NCI-H1092 treated with DMSO at 0.1 percent for 48 hours (cell line): Measurements from ENCODE around the gene JAKMIP2.
"Not testable (repeated sequence)": the region's sequence is repeated elsewhere in the genome, so short reads cannot be mapped to it uniquely, and the experiment has no call there.

Source experiments
- DNase-seq: peaks from one replicate; lab custom pipeline; 2025; lab: John Stamatoyannopoulos, UW

Gene JAKMIP2

DNA sequence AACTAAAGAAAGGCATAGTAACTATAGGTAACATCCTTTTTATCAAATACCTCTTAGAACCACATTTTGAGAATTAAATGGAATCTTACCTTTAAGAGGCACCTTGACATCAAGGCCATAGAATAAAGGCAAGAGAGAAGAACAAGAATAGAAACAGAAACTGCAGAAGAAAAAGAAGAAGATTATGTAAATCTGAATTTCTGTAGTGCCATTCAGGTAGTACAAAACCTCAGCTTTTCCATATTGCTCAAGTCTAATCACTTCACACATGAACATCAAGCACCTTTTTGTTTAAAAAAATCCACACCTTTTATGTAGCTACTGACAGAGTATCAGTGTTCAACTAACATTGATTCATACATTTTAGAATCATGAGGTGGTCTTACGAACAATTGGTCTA is 180.9 kb downstream of the JAKMIP2 start:
- no peak for DNase-seq

DNA sequence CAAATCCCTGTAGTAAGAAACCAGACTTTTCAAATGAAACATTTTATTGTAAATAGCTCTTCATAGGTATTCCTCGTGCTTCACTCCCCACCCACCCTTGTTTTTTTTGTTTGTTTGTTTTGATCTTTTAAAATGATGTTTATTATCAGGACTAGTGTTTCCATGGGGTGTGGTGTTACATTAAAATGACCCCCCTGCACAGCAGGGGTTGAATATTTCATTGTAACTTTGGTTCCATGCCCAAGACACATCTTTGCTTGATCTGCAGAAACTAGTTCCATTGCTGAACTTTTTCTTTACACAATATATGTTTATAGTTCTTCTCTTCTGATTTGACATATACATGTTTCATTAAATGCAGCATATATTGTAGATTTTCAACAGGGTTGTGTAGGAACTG is 191.4 kb downstream of the JAKMIP2 start:
- DNase-seq = no peak

DNA sequence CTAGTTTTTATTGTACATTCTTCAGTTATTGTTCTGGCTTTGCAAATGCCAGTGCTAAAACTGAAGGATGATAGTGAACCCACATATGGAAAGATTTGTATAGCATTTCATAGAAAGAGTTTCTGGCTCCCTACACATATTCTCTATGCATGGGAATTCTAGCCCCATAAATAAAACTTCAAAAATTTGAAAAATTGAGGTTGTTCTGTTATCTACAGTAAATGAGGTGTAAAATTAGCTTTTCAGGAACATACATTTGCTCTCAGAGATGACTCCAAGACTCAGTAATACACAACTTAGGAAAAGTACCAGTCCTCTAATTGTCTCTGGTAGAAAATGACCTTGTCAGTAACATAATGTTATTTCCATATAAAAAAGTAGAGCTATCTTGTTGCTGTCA is 192.4 kb downstream of the JAKMIP2 start:
- no peak for DNase-seq

DNA sequence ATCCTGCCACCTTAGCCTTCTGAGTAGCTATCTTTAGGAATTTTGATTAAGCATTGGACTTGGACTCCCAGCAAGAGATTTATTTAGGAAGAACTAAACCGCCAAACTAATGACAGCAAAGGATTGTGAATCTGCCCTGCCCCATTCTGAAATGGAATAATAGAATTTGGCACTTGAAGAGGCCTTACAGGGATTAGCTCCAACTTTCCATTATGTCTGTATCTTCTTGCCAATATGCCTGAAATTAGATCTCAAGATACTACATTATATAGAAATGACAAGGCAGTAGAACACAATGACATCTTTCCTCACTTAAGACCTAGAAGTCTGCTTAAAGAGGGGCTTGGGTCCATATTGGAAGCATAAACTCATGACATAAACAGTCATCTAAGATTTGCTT is 195.7 kb downstream of the JAKMIP2 start:
- DNase-seq = no peak

DNA sequence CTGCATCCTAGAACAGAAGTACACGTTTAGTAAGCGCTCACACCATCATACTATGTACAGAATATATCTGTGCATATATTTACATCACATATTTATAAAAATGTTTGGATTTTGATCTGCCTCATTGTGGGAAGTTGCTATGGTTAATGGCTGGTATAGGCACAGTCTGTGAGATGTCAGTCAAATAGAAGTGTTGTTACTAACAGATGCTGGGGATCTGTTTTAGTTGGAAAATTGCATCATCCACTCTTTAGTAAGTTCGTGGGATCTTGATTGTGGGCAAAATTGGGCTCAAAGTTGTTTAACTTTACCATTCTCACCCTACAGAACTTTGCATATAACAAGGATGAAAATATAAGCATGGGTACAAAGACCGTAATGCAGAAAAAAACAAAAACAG is 196.3 kb downstream of the JAKMIP2 start:
- no peak for DNase-seq

DNA sequence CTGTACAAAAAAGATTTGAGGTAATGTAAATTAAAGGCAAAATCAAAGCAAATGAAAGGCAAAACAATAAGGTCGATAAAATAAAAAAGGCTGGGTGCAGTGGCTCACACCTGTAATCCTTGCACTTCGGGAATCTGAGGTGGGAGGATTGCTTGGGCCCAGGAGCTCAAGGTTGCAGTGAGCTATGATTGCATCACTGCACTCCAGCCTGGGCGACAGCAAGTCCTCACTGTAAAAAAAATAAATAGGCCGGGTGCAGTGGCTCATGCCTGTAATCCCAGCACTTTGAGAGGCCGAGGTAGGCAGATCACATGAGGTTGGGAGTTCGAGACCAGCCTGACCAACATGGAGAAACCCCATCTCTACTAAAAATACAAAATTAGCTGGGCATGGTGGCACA is 200.3 kb downstream of the JAKMIP2 start:
- not testable (repeated sequence) for DNase-seq

DNA sequence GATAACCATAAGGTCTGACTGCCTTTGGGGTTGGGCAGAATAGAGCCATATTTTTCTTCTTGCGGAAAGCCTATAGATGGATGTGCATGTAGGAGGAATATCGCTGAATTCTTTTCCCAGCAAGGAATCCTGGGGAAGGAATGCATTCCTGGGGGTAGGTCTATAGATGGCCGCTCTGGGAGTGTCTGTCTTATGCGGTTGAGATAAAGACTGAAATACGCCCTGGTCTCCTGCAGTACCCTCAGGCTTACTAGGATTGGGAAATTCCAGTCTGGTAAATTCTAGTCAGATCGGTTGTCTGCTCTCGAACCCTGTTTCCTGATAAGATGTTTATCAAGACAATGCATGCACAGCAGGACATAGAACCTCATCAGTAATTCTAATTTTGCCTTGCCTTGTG is 202.1 kb downstream of the JAKMIP2 start:
- DNase-seq = not testable (repeated sequence)

DNA sequence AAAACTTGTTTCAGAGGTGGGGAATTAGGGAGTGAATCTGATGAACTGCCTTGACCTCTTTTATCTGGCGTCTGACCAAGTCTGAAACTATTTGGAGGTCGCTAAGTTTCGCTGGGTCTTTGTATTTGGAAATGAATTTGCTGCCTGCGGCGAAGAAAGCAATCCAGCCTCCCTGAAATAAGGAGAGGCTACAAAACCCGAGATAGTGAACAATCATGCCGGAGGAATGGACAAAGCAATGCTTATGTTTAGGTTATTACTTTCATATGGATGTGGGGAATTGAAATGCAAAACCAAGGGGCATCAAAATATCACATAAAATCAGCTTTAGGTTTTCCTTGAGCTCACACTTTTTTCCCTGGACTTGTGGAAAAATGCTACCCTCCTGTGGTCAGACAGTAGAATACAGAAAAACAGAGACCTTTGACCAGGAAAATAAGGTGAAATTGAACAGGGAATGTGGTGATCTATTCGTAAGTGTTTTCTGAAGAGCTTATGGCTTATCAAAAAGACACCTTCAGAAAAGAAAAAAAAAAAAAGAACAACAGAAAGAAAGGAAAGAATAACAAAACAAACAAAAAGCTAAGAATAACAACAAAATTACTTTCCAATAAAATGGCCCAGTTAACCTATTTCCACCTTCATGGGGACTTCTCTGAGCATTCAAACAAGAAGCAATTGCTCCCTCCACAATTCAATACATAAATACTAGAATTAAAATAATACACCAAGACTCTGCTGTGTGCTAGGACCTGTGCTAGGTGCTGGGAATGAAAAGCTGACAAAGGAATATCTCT is 204.1 kb downstream of the JAKMIP2 start:
- DNase-seq = peak; percentile 32

DNA sequence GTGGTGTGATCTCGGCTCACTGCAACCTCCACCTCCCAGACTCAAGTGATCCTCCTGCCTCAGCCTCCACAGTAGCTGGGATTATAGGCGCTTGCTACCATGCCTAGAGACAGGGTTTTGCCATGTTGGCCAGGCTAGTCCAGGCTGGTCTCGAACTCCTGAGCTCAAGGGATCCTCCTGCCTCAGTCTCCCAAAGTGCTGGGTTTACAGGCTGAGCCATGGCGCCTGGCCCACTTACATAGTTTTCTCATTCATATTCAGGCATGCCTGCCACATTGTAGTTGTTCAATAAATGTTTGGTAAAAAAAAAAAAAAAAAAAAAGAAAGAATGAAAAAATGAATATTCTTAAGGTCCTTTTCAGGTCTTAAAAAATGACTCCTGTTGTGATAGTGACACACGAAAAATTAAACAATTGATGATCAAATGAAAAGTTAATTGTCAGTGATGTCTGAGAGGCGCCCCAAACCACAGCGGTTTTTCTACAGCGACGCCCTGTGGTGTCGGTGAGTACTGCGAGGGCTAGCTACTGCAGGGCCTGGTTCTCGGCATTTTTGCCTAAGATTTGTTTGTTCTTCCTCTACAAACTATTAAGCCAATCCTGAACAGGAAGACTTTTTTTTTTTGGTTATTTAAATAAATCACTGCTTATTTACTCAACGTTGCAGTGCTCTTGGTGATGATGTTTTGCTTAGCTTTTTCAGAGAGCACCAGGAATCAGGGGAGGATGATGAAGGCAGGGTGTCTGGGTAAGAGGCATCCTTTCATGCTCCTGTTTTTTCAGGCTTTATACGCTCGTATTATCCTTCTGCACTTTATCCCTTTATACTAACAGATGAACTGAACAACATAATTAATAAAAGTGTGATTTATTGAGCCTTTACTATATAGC is 205.6 kb downstream of the JAKMIP2 start:
- DNase-seq = no peak

DNA sequence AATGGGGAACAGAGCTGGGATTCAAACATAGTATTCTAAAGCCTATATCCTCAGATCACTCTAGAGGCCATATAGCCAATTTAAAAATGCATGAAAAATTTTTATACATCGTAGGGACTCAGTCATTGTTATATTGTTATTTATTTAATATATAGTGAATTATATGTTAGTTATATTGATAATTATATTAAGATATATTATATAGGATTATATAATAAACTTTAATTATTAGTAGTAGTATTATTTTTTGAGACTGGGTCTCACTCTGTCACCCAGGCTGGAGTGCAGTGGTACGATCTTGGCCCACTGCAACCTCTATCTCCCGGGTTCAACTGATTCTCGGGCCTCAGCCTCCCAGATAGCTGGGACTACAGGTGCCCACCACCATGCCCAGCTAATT is 206.9 kb downstream of the JAKMIP2 start:
- no peak for DNase-seq

DNA sequence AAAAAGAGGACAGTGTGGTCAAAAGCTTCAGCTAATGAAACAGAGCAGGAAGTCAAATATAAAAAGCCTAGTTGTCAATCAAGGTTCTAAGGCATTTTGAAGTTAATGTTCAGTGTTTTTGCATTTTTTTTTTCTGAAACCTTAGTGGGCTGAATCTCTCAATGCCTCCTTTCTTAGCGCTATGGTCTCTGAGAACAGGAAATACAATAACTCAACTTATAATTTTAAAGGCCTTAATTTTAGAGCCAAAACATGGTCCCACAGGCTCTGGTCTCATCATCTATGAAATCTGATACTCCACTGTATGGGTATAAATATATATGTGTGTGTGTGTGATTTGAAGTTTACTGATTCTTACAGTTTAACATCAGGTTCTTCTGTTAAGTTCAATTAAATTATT is 209.3 kb downstream of the JAKMIP2 start:
- DNase-seq = no peak

DNA sequence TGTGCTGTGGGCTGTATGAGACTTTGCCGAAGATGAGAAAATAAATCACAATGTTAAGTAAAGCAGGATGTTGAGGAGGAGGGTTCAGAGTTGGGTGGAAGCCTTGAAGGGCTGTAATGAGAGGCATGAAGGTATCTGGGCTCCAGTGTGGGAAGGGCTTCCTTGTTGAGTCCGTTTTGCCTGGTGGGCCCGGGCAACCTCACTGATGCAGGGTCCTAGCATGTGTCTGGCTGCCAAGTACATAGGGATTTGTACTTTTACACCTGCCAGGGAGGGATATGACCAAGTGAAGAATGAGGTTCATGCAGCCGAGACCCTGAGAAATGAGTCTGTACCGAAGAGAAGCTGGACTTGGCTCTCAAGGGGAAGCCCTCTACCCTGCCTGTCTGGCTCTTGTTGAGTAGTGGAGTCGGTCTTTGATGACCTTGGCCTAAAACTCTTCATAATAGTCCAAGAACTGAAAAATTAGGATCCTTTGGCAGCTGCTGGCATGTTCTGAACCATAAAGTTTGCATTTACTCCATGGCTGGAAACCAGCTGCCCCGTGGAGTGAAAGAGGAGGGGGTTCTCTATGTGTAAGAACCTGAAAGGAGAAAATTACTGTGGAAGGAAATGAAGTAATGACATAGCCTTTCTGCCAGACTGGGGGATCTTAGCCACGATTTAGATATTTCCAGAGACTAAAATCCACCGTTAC is 213.7 kb downstream of the JAKMIP2 start:
- DNase-seq = no peak

DNA sequence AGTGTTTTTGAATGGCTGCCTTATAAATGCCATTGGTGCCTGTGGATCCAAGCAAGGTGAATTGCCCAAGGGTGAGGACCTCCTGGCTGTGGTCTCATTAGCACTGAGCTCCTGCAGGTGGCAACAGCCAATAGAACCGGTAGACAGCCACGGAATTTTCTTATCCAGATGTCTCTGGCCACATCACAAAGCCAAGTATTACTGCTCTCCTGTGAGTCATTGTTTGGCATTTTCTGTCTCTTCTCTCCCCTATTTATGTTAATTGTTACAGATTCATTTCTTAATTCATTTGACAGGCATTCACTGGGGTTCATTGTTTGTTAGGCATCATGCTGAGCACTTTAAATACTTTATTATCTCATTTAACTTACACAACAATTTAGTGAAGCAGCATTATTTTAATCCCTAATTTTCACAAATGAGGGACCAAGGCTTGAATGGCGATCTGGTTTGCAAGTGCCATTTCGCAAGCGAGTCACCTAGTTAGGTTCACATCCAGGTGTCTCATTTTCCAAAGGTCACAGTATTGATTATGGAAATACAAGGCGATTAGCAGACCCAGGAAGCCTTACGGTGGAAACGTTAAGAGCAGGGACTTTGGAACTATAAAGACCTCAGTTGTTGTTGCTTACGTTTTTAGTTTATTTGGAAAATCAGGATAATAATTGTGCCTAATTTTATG is 214.5 kb downstream of the JAKMIP2 start:
- no peak for DNase-seq

DNA sequence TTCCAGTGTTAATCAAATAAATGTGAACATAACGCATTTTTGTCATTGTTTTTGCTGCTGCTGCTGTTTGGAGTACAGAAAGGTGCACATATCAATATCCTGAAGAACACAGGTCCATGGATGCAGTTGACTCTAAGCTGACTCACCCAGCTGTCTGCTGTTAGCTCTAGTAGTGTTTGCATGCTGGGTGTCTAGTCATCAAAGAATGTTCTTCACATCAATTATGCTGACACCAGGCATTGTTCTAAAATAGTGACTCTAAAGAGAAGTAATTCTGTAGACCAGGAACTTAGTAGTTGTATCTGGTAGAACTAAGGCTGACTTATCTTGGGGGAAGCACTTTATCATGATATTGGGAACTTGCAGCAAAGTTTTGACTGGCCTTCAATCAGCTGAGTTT is 217.0 kb downstream of the JAKMIP2 start:
- DNase-seq = no peak

DNA sequence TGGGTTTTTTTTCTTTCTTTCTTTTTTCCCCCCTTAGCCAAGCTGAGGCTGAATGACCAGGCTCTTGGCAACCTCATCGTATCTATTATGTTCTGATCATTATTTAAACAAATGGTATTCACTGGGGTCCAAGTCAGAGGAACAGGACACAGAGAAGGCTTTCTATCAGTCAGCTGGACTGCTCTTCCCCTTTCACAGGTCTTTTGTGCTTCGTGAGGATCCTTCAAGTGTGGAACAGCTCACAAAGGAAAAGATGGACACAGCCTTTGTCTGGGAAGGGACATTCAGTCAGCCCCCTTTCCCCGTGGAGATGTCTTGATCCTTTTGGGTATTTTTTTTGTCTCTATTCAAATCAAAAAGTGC is 218.4 kb downstream of the JAKMIP2 start:
- no peak for DNase-seq

DNA sequence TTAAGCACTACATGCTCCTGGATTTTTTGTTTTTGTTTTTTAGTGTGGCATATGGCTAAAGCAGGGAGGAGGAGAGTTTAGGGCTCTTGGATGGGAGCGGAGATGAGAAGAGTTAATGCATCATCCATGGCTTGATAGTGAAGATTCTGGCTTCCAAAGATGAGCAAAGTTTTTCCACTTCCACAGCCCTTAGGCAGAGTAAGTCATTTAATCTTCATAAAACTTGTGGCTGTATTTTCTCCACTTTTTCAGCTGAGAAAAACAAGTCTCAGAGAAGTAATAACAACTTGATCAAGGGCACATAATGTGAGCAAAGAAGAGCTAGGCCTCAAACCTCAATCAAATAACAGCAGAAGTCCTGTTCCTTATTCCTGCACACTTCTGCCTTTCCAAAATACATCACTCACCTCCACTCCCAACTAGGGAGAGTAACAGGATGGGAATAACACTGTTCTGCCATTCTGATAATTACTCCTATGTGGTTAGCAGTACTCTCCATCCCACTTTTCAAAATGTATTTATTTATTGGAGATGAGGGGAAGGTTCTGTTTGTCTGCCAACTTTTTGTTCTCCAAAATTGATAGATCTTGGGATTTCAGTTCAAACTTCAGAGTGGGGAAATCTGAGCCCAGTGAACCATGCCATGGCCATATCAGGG is 218.9 kb downstream of the JAKMIP2 start:
- DNase-seq = no peak

DNA sequence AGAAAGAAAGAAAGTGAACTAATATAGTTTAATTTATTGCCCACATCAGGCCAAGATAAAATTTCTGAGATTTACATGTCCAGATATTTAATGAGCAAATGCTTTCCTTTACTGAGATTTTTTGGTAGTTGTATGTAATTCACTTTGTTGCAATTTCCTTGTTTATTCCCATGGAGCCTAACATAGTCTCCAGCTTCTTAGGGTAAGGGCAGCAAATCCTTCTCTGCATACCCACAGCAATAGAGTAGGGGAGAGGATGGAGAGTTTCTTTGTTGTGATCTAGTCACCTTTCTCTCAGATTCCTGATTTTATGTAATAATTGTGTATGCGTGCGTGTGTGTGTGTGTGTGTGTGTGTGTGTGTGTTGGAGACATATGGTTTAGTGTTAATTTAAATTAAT is 221.1 kb downstream of the JAKMIP2 start:
- no peak for DNase-seq

DNA sequence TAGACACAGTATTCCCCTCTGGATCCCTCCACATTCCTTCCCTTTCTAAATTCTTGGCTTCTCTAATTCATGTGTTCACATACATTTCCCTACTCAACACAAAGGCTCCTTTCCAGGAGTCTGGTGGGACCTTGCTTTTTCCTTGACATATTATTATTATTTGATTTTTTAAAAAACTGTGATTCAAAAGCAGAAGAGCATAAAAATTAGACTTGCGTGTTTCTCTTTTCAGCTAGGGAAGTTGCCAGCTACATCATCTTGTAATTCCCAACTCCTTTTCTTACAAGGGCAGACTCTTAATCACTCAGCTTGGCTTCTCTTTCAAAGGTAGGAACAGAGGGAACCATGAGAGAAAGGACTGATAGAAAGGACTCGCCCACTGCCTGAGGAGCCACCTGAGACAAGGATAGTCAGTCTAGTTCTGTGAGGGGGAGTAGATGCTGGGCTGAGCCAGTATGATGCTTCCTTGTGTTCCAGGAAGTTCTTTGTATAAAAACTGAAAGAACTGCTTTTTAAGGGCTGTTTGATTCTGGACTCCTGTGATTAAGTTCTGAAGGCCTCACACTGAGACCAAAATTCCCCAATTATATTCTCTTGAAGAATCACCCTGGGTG is 221.7 kb downstream of the JAKMIP2 start:
- no peak for DNase-seq

DNA sequence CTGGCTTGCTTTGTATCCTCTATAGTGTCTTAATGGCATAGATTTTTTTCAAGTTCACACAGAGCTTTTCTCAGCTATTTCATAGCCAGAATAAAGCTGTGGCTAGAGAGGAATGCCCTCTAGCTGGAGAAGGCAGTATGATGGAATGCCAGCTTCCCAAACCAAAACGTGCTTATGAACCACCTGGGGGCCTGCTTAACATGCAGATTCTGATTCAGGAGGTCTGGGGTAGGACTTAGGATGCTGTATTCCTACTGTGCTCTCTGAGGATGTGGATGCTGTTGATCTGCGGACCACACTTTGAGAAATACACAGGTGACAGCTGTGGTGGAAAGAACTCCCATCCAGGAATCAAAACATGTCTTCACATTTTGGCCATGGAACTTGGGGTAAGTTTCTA is 222.8 kb downstream of the JAKMIP2 start:
- no peak for DNase-seq

DNA sequence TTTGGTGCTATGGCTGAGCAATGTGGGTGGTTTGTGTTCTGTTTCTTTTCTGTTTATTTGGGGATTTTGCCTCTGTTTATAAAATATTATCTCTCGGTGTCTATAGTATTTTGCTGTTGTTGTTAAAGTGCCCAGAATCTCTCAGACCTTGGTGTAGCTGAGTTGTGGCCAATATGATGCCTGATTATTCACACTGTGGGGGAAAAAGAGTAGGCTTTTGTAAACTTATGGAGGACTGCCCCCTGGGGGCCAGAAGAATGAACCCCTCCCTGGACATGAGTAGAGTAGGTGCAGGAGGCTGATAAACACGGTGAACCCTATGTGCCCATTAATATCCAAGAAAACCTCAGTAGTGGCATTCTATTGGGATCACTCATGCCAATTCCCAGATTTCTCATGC is 223.7 kb downstream of the JAKMIP2 start:
- DNase-seq = peak; percentile 57
